Stimulated activated CD8-positive, alpha-beta memory T cell treated with anti-CD3 and anti-CD28 coated beads, Interleukin-12 subunit alpha, Interleukin-12 subunit beta, amount 100 ng/mL, for 4 hours (primary cell): ENCODE results near the gene UBTD2.
"Not testable (repeated sequence)": the region's sequence is repeated elsewhere in the genome, so short reads cannot be mapped to it uniquely, and the experiment has no call there.

Experiments
- DNase-seq: peaks from one replicate; pipeline ENCODE4 v3.0.0-alpha.2; 2020; ENCODE audit warnings: low read depth

The UBTD2 gene

GRCh38 chr5:172251419-172251818 is 32.1 kb downstream of the UBTD2 start:
- no peak for DNase-seq

GRCh38 chr5:172248637-172249036 is 34.9 kb downstream of the UBTD2 start:
- no peak for DNase-seq

DNA sequence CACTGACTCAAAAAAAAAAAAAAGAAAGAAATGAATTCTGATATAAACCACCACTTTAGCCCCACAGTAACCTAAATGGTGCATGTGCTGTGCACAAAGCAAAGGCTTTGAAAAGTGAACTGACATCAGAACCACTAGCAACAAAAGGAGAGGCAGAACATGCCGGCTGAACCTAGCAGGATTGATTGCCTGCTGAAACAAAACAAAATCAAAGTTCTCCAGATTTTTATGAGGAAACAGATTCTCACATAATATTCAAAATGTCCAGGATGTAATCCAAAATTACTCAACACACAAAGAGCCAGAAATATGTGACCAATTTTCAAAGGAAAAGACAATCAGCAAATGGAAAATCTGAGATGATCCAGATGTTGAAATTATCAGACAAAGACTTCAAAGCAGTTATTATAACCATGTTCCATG is 37.9 kb downstream of the UBTD2 start:
- DNase-seq = no peak

DNA sequence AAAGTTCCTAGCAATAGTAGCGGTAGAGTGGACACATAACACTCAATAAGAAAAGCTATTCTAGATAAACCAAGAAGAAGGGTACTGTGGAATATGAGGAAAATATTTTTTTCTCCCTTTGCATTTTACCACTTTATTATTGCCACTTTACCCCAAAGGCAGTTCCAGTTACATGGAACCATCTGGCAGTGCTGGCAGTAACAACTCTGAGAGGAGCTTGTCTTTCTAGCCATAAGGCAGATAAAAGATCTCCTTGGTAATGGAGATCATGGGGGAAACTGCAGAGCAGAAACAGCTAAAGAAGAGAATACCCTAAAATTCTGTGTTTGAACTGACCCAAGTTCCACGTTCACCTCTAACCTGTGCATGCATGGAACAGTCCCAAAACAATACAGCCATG is 38.5 kb downstream of the UBTD2 start:
- DNase-seq = no peak

DNA sequence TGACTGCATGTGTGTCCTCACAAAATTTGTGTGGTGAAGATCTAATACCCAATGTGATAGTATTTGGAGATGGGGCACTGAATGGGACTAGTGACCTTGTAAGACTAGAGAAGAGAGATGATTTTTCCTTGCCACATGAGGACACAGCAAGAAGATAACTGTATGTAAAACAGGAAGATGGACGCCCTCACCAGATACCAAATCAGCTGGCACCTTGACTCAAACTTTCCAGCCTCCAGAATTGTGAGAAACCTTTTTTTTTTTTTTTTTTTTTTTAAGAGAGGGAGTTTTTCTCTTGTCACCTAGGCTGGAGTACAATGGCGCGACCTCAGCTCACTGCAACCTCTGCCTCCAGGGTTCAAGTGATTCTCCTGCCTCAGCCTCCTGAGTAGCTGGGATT is 40.3 kb downstream of the UBTD2 start:
- no peak for DNase-seq

GRCh38 chr5:172238334-172238733 is 45.2 kb downstream of the UBTD2 start:
- no peak for DNase-seq

DNA sequence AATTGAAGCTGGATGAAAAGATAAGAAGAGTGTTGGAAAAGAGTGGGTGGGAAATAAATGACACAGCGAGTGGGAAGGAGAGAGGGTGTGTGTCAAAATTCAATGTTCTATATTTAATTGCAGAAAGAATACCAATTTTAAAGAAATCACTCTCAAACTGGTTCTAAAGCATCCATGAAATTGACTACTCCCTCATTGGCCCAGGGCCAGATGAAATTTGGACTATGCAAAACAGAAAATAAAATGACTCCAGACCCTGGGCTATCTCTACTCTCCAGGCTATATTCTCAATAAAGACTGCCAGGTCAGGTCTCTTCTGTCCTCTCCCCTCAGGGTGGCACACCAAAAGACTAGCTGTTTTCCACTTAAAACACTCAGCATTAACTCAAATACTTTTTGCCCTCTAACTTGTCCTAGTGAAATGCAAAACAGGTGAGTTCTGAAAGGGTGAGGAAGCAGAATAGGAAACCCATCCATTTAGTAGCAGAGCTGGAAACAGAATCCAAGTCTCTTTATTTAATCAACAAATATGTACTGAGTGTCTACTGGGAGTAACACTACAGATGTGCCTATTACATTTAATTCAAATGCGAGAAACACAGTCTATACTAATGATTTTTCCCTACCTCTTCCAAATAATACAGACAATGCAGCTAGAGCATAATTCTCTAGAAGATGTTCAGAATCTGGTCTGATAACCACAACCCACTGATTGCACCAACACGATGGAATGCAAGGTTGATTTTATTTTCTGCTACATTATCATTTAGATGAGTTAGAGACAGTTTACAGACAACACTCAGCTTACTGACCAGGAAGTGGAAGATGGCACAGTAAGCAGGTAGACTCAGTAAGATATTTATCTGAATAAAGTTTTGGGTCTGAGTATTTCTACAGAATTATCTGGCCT is 47.5 kb downstream of the UBTD2 start:
- no peak for DNase-seq

DNA sequence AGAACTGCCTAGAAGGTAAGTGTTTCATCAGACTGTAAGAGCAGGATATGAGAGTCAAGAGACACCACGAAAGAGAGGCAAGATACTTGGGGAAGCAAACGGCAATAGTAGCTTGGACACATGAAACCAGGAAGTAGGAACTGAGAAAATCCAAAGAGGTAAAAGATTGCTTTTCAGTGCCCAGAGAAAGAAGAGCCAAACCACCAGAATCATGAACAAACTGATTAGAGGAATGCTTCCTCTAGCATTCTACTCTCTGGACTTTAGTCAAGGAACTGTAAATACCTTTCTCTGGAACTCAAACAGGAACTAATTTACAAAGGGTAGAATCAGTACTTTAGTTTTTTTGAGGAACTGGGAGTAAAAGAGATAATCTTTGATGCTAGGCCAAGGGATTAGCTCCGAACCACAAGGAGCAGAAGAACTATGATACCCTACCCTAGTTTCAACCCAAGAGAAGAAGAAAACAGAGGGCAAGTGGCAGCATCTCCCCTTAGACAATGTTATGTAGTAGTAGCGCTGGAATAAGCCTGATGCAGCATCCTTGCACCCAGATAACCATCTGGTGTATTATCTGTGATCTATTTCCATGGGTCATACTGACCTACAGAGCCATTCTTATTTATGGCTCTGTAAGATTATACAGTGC is 48.3 kb downstream of the UBTD2 start:
- DNase-seq = no peak

DNA sequence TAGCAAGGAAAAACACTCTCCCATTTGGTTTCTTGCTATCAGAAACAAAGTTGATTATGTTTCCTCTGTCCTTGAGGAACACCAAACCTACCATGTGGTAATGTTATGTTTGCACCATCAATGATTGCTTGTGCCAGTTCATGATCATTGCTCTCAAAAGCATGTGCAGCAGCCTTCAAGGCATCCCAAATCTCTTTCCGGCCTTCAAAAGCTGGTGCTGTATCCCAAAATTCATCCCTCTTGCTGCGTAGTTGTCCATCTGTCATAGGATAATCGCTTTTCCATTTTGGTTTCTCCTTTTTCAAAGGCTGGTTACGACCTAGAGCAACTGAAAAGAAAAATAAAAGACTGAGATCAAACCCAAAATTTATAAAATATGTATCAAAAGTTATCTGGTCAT is 49.5 kb downstream of the UBTD2 start:
- DNase-seq = no peak

DNA sequence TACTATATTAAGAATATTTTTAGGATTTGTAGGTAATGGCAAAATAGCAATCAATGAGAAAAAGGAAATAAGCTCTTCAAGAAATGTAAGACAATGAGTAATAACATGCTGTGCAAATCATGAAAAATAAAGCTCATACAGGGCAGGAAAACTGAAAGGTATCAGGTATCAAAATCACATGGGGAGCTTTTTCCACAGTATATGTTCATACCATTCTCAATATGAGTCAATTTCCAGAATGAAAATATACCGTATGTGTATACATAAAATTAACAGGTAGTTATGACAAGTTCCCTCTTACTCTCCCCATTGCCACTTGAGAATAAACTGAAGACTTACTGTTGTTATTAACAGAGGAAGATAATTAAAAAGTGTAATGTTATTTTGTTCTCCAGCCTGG is 53.7 kb downstream of the UBTD2 start:
- DNase-seq = no peak

DNA sequence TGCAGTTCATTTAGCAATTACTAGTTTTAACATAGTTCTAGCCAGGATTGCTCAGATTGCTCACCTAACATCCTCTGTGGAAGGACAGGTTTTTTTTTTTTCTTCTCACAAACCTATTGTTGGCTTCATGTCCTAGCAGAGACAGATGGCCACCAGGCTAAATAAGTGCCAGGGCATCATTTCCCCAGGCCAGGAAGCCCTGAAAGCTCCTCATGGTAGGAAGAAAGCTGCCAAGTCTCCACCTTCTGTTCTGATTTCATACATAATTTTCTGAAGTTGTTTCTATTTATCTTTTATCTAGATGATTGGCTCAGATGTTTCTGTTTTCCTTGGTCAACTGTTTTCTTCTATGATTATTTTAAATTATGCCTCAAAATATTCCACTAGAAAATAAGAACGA is 58.6 kb downstream of the UBTD2 start:
- no peak for DNase-seq

DNA sequence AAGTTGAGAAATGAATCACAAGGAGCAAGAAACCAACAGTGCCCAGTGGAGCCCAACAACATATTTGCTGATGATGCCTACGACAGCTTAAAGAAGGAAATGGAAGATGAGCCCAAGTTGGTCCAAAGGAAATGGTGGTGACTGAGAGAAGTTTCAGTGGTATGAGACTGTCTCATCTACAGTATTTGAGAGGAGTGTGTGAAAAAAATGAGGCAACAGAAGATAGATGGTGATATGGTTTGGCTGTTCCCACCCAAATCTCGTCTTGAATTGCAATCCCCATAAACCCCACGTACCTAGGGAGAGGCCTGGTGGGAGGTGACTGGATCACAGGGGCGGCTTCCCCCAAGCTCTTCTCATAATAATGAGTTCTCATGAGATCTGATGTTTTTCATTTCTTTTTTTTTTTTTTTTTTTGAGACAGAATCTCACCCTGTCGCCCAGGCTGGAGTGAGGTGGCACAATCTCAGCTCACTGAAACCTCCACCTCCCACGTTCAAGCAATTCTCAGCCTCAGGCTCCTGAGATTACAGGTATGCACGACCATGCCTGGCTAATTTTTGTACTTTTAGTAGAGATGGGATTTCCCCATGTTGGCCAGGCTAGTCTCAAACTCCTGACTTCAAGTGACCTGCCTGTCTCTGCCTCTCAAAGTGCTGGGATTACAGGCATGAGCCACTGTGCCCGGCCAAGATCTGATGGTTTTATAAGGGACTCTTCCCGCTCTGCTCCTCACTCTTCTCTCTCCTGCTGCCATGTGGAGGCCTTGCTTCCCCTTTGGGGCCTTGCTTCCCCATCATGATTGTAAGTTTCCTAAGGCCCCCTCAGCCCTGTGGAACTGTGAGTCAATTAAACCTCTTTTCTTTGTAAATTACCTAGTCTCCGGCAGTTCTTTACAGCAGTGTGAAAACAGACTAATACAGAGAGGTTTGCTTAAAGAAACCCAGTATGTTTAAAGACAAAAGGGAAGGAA is 59.4 kb downstream of the UBTD2 start:
- no peak for DNase-seq

DNA sequence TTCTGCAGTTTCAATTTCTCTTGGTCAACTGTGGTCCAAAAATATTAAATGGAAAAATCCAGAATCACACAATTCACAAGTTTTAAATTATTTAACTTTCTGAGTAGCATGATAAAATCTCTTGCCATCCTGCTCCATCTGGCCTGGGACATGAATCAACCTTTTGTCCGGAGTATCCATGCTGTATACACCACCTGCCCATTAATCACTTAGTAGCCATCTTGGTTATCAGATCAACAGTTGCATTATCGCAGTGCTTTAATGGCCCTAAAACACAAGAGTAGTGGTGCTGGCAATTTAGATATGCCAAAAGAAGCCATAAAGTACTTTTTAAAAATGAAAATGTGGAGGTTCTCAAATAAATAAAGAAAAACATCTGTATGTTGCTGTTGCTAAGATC is 64.3 kb downstream of the UBTD2 start:
- DNase-seq = no peak

DNA sequence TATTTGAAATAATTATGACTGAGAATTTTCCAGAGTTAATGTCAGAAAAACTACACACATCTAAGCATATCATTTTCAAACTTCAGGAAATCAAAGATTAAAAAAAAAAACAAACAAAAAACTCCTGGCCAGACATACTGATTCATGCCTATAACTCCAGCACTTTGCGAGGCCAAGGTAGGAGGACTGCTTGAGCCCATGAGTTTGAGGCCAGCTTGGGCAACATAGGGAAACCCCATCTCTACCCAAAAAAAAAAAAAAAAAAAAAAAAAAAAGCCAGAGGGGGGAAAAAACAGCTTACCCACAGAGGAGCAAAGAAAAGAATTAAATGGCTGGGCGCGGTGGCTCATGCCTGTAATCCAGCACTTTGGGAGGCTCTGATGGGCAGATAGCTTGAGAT is 67.2 kb downstream of the UBTD2 start:
- DNase-seq = no peak

DNA sequence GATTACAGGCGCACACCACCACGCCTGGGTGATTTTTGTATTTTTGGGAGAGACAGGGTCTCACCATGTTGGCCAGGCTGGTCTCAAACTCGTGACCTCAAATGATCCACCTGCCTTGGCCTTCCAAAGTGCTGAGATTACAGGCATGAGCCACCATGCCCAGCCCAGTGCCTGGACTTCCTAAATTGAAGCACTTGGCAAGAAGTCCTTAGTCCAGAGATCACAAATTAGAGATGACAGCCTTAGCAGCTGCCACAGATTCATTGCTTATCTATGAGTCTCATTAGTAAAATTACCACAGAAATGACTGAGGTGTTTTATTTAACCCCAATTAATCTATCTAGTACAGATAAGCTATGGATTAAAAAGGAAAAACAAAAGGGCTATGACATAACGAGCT is 70.4 kb downstream of the UBTD2 start:
- DNase-seq = no peak

GRCh38 chr5:172211676-172212075 is 71.9 kb downstream of the UBTD2 start:
- no peak for DNase-seq

DNA sequence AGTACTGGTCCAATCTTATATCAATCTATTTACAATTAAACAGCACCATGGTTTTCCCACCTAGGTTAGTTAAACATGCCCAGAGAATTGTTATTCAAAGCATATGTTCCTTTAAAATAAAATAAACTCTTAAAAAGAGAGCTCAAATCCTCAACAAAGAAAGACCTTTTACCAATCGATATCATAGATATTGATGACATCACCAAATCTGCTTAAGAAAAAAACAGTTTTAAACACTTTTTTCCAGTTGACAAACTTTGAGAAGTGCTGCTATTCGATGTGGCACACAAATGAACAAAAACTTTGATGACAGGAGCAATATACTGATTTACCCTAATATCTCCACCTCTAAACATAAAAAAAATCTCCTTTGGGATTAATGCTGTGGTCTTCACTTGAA is 73.8 kb downstream of the UBTD2 start:
- DNase-seq = no peak

DNA sequence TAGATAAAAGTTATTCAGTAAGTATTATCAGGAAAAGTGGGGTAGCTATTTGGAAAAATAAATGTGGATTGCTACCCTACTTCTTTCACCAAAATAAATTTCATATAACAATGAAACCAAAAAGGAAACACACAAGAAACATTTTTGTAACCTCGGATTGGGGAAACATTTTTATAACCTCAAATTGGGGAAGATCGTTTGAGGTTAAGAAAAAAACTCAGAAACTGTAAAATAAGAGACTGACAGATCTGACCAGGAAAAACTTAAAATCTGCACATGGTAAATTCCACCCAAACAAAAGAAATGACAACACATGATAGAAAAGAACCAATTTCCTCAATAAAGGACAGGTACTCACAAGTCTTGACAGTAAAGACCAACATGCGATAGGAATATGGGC is 76.1 kb downstream of the UBTD2 start:
- DNase-seq = no peak

- DNase-seq = not testable (repeated sequence)
Measured at GRCh38 chr5:172205984-172206383, 77.6 kb downstream of the UBTD2 start.

DNA sequence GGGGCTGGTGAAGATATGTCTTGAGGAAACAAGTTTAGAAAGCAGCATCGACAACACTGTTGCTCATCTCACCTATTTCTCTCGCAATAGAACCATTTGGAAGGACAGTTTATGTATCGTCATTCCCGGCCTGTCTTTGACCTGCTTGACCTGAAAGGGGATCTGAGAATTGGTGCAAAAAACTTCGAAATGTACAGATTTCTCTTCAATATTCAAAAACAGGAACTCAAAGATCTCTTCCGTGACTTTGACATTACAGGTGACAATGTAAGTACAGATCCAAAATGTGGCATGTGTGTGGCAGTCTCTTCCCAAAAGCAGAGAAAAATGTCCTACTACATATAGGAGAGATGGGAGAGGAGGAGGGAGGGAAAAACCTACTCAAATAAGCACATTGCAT is 83.1 kb downstream of the UBTD2 start:
- DNase-seq = no peak

GRCh38 chr5:172199446-172199845 is 84.1 kb downstream of the UBTD2 start:
- no peak for DNase-seq

- DNase-seq = not testable (repeated sequence)
Measured at GRCh38 chr5:172197775-172198174, 85.8 kb downstream of the UBTD2 start.
